VCaP (cell line): ENCODE results near the gene CSRNP3.

Experiments
- H3K27ac ChIP-seq: fragments of 450-650 bp; 2 replicates; pipeline ENCODE4 v1.5.1; 2017
- TF ChIP-seq, protein P1 (sequence below): fragments of 450-650 bp; conservative IDR thresholded peaks from 2 replicates; pipeline ENCODE4 v1.5.1; 2017; ENCODE audit warnings: mild to moderate bottlenecking, moderate library complexity

Gene CSRNP3

DNA sequence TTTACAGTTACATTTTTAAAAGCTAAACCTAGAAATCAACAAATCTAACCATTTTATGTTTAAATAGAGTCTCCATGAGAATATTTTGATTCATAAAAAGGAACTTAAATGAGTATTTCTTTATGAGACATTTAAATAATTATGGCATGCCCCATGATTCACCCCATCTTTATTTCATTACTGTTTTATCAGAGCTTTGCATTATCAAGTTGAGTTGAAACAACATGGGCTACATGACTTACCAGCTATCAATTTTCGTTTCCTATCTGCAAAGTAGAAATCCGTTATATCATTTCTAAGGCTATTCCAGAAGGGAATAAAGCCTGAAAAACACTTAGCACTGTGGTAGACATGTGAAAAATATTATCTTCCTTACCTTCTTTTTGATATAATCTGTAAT is 163.1 kb downstream of the CSRNP3 start:
- H3K27ac ChIP-seq: no peak overlapping the region
- TF ChIP-seq, protein P1, sequence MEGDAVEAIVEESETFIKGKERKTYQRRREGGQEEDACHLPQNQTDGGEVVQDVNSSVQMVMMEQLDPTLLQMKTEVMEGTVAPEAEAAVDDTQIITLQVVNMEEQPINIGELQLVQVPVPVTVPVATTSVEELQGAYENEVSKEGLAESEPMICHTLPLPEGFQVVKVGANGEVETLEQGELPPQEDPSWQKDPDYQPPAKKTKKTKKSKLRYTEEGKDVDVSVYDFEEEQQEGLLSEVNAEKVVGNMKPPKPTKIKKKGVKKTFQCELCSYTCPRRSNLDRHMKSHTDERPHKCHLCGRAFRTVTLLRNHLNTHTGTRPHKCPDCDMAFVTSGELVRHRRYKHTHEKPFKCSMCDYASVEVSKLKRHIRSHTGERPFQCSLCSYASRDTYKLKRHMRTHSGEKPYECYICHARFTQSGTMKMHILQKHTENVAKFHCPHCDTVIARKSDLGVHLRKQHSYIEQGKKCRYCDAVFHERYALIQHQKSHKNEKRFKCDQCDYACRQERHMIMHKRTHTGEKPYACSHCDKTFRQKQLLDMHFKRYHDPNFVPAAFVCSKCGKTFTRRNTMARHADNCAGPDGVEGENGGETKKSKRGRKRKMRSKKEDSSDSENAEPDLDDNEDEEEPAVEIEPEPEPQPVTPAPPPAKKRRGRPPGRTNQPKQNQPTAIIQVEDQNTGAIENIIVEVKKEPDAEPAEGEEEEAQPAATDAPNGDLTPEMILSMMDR: no peak

DNA sequence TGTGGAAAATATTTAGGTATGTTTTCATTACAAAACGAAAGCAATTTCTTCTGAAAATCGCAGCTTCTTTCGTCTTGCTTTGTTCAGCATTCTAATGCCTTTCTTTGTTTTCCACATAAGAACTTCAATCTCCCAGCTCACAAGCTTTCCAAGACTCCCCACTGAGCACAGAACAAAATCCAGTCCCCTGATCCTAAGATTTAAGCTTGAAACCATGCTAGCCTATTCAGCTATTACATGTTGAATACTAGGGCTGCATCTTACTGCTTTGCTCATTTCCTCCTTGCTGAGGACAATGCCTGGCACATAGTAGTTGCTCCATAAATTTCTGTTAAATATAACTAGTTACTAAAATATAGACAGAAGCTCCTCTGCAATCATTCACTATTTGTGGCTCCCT is 163.9 kb downstream of the CSRNP3 start:
- H3K27ac ChIP-seq: no peak overlapping the region
- TF ChIP-seq, protein P1: no peak

DNA sequence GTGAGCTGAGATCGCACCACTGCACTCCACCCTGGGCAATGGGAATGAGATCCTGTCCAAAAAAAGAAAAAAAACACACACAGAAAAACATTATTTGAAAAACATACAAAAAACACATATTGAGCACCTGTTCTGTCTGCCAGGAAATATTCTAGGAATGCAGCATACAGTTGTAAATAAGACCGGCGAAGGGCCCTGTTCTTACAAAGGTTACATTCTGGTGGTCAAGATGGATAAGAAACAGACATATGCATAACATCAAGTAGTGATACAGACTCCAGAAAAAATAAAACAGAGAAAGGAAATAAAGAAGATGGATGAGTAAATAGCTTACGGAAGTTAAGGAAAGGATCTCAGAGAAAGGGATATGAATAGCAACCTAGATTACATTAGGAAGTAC is 164.8 kb downstream of the CSRNP3 start:
- H3K27ac ChIP-seq: no peak overlapping the region
- TF ChIP-seq, protein P1: no peak

DNA sequence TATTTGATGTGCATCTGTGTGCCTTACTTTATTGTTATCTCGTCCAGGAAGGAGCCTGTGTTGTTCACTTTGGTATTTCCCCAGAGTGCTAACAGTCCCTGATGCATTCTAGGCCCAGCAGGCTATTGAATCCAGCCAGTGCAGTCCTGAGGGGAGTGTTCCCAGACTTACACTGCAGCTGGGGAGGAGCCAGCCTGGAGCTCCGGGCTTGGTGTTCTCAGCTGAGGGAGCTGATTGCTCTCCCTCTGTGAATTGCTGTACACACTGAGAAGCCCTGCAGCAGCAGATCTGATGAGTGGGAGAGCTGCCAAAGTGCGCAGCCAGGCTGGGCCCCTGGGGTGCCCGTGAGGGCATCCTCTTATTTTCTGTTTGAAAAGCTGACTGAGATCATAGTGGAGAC is 165.4 kb downstream of the CSRNP3 start:
- no peak overlapping the region for H3K27ac ChIP-seq

DNA sequence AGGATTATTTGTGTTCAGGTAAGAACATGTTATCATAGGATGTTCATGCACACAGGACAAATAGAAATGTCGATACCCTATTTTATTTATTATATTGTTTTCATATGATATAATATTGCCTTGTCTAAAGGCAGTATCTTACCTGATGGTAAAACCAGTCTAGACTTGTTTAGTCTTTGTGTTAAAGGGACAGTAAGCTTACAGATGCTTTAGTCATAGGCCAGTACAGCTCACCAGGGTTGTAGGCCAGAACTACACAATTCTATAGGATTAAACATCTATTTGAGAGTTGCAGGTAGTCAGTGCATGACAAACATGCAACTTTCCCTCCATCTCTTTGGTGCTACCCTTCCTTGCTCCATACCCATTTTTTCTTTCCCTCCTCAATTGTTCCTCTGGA is 166.0 kb downstream of the CSRNP3 start:
- TF ChIP-seq, protein P1: no peak
- H3K27ac ChIP-seq: no peak overlapping the region

More for the DNA sequence above, 165.4 kb downstream of the CSRNP3 start:
- TF ChIP-seq, protein P1: no peak

DNA sequence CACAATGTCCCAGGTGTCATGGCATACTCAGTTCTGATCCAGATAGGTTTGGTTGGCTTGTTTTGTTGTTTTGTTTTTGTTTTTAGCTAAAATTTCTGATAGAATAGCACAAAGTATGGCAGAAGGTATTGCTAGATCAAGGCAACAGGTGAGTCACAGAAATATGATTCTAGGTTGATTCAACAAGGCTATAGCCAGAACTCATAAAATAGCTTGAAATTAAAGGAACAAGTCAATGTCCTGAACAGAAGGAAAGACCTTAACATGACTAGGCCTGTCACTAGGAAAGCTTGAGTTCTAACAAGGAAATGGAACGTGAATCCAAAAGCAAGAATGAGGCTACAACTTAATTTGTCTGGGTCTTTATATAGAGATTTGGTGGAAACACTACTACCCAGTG is 167.5 kb downstream of the CSRNP3 start:
- H3K27ac ChIP-seq: no peak overlapping the region
- TF ChIP-seq, protein P1: no peak

DNA sequence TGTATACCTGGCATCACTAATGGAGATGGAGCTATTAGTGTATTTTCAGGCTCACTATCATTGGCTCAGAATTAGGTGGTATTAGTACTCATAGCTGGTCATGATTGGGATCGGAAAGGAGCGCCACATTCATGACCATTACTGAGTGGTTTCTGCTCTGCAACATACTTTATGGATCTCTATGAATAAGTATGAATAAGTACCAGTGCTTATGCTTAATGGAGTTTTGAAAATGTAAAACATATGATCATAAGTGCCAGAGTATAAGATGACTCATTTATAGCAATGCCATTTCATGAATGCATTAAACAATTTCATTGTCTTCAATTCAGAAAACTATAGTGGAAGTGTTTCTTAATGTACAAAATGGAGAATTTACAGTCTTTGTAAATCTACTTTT is 167.9 kb downstream of the CSRNP3 start:
- H3K27ac ChIP-seq: no peak overlapping the region
- TF ChIP-seq, protein P1: no peak

DNA sequence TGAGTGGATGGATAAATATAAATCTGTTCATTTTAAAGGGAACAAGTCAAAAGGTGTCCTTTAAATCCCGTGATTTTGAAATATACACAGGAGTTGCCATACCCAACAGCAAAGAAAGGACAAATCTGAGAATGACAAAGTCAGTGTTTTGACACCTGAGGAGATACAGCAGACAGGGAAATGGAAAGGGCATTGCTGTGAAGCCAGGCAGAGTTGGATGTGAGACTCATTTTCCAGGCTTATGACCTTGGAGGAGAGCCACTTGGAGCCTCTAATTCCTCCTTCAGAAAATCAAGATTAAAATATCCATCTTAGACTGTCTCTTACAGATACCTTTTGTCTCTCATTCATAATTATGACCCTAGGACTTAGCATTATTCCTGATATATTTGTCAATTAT is 170.0 kb downstream of the CSRNP3 start:
- no peak overlapping the region for H3K27ac ChIP-seq
- TF ChIP-seq, protein P1: no peak
